Coronary artery (tissue), 2 donors: ENCODE data around the gene ZNF592.
"Not testable (repeated sequence)": the region's sequence is repeated elsewhere in the genome, so short reads cannot be mapped to it uniquely, and the experiment has no call there.

Experiments
- DNase-seq: peaks from one replicate; pipeline ENCODE4 v3.0.0-alpha.2; 2017; ENCODE audit warnings: low spot score
- H3K27ac ChIP-seq, 2 donors: fragments of 200-600 bp; sonication (generic); one replicate each; pipeline ENCODE4 v1.5.1; 2016 to 2019
- H3K4me3 ChIP-seq: fragments of 200-600 bp; sonication (generic); 2 replicates; pipeline ENCODE4 v1.5.1; 2016; ENCODE audit warnings: mild to moderate bottlenecking, moderate library complexity
- TF ChIP-seq, protein P1 (sequence below): fragments of 200-600 bp; sonication (generic); IDR thresholded peaks from one replicate; pipeline ENCODE4 v1.5.1; 2019; ENCODE audit warnings: antibody characterized with exemption

ZNF592 gene

DNA sequence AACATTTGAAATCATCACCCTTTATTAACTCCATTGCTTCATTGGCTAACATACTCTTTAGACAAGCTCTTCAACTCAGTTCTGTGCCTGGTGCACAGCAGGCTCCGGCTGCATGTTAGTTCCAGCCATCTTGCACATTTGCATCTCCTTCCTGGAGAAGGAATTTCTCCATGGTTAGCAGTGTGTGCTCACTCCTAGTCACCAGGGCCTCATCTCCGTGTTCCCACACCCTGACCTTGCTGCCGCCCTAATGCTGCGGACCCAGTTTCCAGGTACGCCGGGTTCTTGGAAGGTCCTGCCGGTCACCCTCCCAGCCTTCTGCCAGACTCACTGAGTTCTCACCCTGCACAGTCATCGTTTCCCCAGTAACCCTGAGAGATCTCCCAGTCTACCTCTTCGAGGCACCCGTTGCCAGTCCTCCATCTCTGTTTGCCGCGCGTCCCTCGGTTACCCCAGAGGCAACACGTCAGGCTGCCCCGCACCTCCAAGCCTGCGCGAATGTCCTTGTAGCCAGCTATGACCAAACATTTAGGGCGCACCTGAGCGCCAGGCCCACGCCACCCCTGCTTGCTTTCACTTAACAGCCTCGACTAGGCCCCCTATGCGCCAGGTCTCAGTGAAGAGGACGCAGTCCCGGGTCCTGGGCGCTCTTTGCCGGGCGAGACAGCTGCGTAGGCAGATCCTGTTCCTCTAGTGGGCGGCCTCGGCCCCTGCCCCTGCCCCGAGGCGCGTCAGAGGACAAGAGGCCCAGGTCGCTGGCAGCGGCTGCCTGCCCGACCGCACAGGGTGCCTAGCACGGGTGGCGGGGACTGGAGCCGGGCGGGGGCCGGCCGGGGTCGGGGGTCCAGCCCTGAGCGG is 747 bp upstream of the ZNF592 start:
- DNase-seq: peak; percentile 91
- H3K4me3 ChIP-seq: peak overlapping the region; percentile 95
- H3K27ac ChIP-seq: peak overlapping the region; percentile 100
- TF ChIP-seq, protein P1, sequence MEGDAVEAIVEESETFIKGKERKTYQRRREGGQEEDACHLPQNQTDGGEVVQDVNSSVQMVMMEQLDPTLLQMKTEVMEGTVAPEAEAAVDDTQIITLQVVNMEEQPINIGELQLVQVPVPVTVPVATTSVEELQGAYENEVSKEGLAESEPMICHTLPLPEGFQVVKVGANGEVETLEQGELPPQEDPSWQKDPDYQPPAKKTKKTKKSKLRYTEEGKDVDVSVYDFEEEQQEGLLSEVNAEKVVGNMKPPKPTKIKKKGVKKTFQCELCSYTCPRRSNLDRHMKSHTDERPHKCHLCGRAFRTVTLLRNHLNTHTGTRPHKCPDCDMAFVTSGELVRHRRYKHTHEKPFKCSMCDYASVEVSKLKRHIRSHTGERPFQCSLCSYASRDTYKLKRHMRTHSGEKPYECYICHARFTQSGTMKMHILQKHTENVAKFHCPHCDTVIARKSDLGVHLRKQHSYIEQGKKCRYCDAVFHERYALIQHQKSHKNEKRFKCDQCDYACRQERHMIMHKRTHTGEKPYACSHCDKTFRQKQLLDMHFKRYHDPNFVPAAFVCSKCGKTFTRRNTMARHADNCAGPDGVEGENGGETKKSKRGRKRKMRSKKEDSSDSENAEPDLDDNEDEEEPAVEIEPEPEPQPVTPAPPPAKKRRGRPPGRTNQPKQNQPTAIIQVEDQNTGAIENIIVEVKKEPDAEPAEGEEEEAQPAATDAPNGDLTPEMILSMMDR: no peak

DNA sequence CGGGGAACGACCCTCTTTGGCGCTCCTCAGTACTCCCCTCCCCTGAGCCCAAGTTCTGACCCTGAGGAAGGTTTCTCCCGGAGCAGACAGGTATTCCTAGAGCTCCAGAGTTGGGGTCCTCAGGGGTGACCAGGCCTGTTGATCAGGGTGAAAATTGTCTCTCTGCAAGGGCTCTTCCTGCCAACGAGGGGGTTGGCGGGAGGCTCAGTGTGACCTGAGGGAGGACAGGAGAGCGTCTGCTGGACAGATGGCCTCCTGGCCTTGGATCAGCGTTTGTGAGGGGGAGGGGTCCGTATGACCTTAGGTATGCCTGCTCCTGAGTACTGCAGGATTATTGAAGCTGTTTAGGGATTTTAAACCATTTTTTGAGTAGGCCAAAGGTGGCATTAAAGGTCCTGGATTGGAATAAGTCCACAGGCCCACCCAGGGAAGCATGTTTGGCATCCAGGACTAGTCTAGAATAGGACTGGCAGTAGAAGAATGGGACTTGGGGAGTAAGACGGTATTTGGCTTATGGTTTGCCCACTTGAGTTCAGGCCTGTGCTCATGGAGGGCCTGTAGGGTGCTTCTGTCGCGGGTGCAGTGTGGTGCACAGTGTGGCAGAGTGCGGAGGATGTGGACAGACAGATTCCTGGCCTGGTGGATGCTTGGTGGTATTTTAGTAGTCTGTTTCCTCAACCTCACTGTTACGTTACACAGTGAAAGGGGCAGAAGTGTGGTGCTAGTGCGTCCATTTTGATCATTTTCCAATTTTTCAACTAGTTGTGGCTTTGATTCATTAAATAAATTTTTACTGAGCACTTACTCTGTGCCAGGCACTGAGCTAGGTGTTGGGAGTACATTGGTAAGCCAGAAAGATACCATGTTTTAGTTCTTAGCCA is 959 bp downstream of the ZNF592 start:
- Histone ChIP-seq H3K27ac (peak overlapping the region; percentile 100), H3K4me3 (peak overlapping the region; percentile 95)
- DNase-seq: peak; percentile 78
- TF ChIP-seq, protein P1: no peak

DNA sequence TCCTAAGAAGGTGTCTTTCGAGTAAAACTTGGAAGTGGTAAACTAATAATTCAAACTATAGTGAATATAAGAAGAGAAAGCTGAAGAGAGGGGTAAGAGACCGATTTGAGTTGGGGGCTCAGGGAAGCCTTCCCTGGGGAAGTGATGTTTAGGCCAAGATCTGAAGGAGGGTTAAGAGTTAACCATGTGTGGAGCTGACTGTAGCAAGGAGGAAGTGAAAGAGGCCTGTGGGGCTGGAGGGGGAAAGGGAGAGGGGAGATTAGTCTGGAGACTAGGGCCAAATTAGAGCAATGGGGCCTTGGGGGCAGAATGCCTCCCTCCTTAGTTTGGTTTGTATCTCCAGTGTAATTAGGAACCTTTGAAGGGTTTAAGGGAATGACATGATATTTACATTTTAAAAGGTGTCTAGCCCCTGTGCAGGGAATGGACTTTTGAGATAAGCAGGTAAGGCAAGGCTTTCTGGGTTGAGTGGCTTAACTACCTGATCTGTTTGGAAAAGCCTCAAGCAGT is 2.2 kb downstream of the ZNF592 start:
- TF ChIP-seq, protein P1: no peak
- no peak for DNase-seq
- Histone ChIP-seq H3K27ac (peak overlapping the region in 1 of 2 donors; percentile 46), H3K4me3 (peak overlapping the region; percentile 24)

DNA sequence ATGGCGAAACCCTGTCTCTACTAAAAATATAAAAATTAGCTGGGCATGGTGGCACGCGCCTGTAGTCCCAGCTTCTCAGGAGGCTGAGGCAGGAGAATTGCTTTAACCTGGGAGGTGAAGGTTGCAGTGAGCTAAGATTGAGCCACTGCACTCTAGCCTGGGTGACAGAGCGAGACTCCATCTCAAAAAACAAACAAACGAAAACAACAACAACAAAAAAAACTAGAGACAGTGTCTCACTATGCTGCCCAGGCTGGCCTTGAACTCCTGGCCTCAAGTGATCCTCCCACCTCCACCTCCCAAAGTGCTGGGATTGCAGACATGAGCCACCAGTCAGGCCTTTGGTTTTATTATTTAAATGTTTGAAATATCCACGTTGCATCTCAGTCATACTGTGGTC is 3.3 kb downstream of the ZNF592 start:
- not testable (repeated sequence) for H3K27ac ChIP-seq, DNase-seq, H3K4me3 ChIP-seq

DNA sequence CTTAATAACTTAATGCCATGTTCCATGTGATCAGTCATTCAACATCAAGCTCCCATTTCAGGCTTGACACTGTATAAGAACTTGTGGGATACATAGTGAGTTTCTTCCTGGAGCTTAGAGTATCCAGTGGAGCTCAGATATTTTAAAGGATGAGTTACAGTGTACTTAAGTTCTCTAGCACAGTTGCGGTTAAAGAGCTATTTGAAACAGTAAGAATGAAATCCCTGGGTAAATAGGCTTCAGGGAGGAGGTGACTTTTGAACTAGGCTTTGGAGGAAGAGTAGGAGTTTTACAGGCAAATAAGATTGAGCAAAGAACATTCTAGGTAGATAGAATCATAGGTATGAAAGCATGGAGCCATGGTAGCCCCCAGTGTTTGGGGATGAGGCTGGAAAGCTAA is 3.8 kb downstream of the ZNF592 start:
- DNase-seq: no peak
- peak overlapping the region; percentile 56 to 71 for H3K27ac ChIP-seq
- TF ChIP-seq, protein P1: no peak
- peak overlapping the region; percentile 36 for H3K4me3 ChIP-seq

DNA sequence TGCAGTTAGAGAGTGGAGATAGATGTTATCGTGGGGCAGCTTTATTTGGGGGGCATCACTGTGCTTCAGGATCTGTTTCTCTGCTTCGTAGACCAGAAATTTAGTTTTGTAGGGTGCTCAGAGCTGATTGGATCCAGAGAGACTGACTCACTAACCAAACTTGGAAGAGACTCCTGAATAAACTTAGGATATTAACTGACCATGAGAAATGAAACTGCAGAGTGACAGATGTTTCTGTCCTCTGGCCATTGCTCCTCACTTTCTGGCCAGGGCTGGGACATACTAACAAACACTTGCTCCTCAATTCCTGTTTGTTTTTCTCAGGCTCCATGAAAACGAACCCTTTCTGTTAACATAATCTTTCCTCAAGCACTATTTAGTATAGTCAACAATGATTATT is 4.3 kb downstream of the ZNF592 start:
- TF ChIP-seq, protein P1: no peak
- DNase-seq: no peak
- peak overlapping the region; percentile 36 for H3K4me3 ChIP-seq
- H3K27ac ChIP-seq: peak overlapping the region; percentile 56 to 71

DNA sequence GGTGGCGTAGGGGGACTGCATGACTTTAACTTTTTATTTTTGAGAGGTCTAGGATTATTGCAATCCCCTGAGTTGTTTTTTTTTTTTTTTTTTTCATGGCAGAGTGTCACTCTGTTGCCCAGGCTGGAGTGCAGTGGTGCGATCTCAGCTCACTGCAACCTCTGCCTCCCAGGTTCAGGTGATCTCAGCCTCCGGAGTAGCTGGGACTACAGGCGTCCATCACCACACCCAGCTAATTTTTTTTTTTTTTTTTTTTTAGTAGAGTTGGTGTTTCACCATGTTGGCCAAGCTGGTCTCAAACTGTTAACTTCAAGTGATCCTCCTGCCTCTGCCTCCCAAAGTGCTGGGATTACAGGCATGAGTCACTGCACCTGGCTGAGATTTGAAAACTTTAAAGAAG is 6.5 kb downstream of the ZNF592 start:
- not testable (repeated sequence) for DNase-seq, H3K27ac ChIP-seq, H3K4me3 ChIP-seq
